ENCODE measurements around the gene VSTM2L.

The VSTM2L gene

DNA sequence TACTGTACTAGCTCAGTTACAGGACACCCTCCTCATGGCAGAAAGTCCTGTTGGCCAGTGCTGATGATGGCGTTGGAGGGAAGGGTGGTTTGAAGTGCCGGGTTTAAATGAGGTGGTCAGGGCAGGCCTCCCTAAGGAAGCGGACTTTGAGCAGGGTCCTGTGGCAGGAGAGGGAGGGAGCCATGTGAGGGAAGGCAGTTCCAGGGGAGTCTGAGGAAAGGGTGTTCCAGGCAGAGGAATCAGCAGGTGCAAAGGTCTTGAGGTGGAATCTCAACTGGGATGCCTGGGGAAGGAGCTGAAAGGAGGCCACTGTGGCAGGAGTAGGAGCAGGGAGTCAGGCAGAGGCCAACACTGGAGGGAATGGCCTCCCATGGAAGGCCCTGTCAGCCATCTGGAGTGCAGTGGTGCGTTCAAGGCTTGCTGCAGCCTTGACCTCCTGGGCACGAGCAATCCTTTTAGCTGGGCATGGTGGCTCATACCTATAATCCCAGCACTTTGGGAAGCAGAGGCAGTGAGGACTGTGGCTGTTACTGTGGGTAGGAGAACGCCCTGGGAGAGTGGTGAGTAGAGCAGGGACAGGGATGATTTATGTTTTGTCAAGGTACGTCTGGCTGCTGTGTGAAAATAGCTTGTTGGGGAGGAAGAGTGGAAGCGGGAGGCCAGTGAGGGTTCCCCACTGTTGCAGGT lies 26.2 kb downstream of the VSTM2L start:
- TF ChIP-seq, protein P1, sequence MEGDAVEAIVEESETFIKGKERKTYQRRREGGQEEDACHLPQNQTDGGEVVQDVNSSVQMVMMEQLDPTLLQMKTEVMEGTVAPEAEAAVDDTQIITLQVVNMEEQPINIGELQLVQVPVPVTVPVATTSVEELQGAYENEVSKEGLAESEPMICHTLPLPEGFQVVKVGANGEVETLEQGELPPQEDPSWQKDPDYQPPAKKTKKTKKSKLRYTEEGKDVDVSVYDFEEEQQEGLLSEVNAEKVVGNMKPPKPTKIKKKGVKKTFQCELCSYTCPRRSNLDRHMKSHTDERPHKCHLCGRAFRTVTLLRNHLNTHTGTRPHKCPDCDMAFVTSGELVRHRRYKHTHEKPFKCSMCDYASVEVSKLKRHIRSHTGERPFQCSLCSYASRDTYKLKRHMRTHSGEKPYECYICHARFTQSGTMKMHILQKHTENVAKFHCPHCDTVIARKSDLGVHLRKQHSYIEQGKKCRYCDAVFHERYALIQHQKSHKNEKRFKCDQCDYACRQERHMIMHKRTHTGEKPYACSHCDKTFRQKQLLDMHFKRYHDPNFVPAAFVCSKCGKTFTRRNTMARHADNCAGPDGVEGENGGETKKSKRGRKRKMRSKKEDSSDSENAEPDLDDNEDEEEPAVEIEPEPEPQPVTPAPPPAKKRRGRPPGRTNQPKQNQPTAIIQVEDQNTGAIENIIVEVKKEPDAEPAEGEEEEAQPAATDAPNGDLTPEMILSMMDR (IDR thresholded peaks at IDR 0.05; ENCODE audit: low read depth, low read length, missing control alignments), result no peak
- H3K4me3 ChIP-seq (ENCODE audit: low read depth, low read length), result no peak overlapping the region
- DNase-seq (ENCODE audit: low read depth), result no peak

DNA sequence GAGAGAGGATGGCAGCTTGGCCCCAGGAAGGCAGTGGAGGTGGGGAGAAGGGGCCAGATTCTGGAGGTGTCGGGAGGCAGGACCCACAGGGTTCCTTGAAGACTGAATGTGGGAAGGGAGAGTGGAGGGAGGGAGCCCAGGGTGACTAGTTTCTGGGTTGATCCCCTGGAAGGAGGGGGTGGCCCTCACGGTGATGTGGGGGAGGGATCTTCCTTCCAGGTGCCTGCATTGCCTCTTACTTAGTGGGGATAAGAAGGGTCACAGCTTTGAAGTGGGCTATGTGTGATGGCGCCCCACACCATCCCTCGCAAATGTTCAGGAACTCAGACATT lies 26.7 kb downstream of the VSTM2L start:
- TF ChIP-seq, protein P1 (IDR thresholded peaks at IDR 0.05; ENCODE audit: low read depth, low read length, missing control alignments), result no peak

DNA sequence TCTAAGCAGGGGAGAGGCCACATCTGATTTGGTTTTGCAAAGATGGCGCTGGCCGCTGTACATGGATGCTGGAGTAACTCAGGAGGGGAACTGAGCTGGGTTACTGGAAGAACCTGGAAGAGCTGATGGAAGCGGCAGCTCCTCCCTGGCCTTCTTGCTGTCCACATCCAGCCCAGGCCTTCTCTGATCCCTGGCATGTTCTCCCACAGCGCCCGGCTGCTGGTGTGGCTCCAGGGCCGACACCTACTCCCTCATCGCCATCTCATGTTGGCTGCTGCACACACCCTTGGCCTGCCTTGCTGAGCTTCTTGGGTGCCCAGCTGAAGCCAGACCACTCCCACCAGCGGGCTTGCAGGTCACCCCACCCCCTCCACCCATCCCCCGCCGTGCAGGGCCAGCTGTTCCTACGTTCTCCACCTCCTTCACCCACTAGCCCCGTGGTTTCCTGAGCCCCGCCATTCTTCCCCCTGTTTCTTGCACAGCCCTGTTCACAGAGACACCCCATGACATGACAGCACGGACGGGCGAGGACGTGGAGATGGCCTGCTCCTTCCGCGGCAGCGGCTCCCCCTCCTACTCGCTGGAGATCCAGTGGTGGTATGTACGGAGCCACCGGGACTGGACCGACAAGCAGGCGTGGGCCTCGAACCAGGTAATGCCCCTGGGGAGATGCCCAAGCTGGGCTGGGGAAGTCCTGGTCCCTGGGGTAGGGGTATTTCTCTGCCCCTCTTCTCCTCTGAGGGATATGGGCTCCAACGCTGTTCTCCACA lies 28.4 kb downstream of the VSTM2L start:
- TF ChIP-seq, protein P1 (IDR thresholded peaks at IDR 0.05; ENCODE audit: low read depth, low read length, missing control alignments), result no peak
- DNase-seq (ENCODE audit: low read depth), result no peak
- H3K4me3 ChIP-seq (ENCODE audit: low read depth, low read length), result no peak overlapping the region

More for the DNA sequence above, 26.7 kb downstream of the VSTM2L start:
- no peak overlapping the region for H3K4me3 ChIP-seq (ENCODE audit: low read depth, low read length)
- DNase-seq (ENCODE audit: low read depth), result no peak

DNA sequence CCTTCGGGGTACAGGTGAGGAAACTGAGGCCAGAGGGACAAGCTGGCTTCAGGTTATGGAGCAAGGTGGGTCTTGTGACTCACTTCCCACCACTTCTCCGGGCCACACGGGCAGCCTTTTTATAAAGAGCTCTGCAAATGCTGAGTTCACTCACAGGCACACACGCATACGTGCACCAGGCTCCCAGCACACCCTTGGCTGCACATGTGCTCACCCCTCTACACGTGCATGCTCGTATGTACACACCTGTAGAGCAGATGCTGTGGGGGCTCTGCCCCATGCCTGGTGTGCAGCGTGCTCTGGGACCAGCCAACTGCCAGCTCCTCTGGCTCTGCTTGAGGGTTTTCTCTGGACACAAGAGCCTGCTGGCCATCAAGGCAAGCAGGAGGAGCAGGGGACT lies 29.1 kb downstream of the VSTM2L start:
- no peak overlapping the region for H3K4me3 ChIP-seq (ENCODE audit: low read depth, low read length)
- DNase-seq (ENCODE audit: low read depth), result no peak
- TF ChIP-seq, protein P1 (IDR thresholded peaks at IDR 0.05; ENCODE audit: low read depth, low read length, missing control alignments), result no peak

DNA sequence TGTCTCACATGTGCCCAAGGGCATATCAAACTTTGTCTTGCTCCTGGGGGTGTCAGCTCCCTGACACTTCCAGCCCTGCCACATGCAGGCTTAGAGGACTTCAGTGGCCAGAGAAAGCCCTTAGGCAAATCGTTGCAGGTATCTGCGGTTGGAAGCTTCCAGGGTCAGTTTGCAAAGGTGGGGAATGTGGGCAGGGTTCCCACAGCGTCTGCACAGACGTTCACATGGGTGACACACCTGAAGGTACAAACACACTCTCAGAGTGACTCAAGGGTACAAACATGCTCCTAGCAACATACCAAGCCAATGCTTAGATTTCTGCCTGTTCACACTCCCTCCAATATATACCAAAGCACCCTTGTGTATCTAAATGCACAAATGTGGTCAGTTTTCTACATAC lies 30.0 kb downstream of the VSTM2L start:
- TF ChIP-seq, protein P1 (IDR thresholded peaks at IDR 0.05; ENCODE audit: low read depth, low read length, missing control alignments), result no peak
- no peak overlapping the region for H3K4me3 ChIP-seq (ENCODE audit: low read depth, low read length)
- DNase-seq (ENCODE audit: low read depth), result no peak

DNA sequence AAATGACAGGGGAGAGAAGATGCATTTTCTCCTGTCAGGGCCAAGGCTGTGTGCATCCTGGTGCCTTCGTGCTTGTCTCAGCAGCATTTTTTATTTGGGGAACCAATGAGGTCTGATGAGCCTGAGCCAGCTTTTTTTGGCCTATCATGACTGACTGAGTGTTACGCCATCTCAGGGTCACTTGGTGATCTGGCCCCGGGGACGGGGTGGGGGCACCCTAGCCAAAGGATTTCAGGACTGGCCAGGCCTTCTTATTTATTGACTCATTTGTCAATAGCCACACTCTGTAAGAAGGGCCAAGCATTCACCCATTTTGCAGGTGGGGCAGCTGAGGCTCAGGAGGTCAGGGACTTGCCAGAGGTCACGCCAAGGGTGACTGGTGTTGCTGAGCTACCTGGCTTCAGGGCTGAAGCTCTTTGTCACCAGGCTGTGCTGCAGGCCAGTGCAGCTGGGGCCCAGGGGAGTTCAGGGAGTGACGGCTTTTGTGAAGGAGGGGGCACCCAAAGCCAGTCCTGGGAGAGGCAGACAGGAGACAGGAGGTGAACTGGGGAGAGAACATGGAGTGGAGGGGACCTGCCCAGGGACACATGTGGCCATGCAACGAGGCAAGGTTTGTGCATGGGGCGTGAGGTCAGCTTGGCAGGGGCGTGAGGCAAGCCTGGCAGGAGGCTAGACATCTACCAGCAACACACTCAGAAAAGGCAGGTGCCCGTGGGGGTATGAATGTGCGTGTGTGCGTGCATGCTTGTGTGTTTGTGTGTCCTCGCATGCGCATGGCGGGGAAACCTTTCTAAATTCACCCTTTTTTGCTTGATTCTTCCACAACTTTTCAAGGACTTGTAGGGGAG lies 31.1 kb downstream of the VSTM2L start:
- TF ChIP-seq, protein P1 (IDR thresholded peaks at IDR 0.05; ENCODE audit: low read depth, low read length, missing control alignments), result no peak
- no peak for DNase-seq (ENCODE audit: low read depth)
- H3K4me3 ChIP-seq (ENCODE audit: low read depth, low read length), result no peak overlapping the region
